IPS DF 4.7 (cell line): ENCODE data around the gene FAAH.
"Not testable (repeated sequence)": the region's sequence is repeated elsewhere in the genome, so short reads cannot be mapped to it uniquely, and the experiment has no call there.

ENCODE experiments used
- DNase-seq: peaks from one replicate; pipeline ENCODE4 v3.0.0-alpha.2; 2013; ENCODE audit warnings: low spot score; ENCODE audit errors: extremely low read depth

FAAH gene

GRCh38 chr1:46394108-46394871 lies at the start of gene FAAH:
Gene FAAH (plus strand): TSS chr1:46394317. CDS start chr1:46394349, 32 bp downstream.
- DNase-seq, result no peak

GRCh38 chr1:46344481-46344880 lies 49.6 kb upstream of the FAAH start:
- DNase-seq, result no peak

DNA sequence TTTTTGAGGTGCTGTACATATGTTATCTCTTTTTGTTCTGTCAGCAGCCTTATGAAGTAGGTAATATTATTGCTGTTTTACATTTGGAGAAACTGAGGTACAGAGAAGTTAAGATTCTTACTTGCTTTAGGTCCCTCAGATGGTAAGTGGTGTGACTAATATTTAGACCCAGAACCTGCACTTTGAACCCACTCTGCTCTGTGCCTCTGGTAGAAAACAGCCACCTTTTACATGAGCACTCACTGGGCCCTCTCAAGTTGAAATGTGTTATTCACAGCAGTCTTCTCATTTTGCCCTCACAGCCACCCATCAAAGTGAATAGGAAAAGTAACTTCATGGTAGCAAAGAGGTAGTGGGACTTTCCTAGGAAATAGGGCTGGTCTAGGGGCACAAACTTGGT lies 48.8 kb upstream of the FAAH start:
- DNase-seq, result no peak

GRCh38 chr1:46352363-46352762 lies 41.8 kb upstream of the FAAH start:
- DNase-seq, result no peak

DNA sequence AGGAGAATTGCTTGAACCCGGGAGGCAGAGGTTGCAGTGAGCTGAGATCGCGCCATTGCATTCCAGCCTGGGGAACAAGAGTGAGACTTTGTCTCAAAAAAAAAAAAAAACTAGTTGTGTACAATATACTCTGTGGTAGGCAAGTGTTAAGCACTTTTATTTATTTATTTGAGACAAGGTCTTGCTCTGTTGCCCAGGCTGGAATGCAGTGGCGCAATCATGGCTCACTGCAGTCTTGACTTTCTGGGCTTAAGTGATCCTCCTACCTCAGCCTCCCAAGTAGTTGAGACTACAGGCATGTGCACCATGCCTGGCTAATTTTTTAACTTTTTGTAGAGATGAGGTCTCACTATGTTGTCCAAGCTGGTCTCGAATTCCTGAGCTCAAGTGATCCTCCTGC lies 38.2 kb upstream of the FAAH start:
- not testable (repeated sequence) for DNase-seq

GRCh38 chr1:46362158-46362557 lies 32.0 kb upstream of the FAAH start:
- no peak for DNase-seq

- no peak for DNase-seq
Measured at GRCh38 chr1:46363121-46363520, 31.0 kb upstream of the FAAH start.

- no peak for DNase-seq
Measured at GRCh38 chr1:46364612-46365011, 29.5 kb upstream of the FAAH start.

DNA sequence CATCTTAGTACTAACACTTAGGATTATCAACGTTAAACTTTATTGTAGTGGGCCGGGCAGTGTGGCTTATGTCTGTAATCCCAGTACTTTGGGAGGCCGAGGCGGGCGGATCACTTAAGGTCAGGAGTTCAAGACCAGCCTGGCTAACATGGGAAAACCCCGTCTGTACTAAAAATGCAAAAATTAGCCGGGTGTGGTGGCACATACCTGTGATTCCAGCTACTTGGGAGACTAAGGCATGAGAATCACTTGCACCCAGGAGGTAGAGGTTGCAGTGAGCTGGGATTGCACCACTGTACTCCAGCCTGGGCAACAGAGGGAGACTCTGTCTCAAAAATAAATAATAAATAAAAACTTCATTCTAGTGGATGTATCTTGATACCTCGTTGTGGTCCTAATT lies 28.3 kb upstream of the FAAH start:
- not testable (repeated sequence) for DNase-seq

- no peak for DNase-seq
Measured at GRCh38 chr1:46367072-46367471, 27.0 kb upstream of the FAAH start.

DNA sequence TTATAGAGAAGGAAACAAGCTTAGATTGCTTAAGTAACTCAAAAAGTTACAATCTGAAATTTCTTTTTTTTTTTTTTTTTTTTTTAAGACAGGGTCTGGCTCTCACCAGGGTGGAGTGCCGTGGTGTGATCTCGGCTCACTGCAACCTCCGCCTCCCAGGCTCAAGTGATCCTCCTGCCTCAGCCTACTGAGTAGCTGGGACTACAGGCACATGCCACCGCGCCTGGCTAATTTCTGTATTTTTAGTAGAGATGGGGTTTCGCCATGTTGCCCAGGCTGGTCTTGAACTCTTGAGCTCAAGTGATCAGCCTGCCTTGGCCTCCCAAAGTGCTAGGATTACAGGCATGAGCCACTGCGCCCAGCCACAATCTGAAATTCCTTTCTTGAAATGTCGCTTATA lies 26.4 kb upstream of the FAAH start:
- not testable (repeated sequence) for DNase-seq

DNA sequence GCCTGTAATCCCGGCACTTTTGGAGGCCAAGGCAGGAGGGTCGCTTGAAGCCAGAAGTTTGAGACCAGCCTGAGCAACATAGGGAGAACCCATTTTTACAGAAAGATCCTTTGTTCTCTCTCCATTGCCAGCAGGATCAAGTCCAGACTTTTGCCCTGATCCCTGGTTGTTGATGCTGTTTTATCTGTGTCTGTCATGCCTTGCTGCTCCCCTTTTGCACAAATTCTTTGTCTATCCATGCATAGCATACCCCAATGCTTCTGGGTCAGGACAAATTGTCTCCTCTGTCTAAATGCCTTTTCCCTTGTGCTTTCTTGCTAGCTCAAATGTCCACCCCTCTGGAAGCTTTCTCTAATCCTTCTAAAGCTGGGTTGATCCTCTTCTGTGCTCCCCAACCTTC lies 25.3 kb upstream of the FAAH start:
- no peak for DNase-seq

DNA sequence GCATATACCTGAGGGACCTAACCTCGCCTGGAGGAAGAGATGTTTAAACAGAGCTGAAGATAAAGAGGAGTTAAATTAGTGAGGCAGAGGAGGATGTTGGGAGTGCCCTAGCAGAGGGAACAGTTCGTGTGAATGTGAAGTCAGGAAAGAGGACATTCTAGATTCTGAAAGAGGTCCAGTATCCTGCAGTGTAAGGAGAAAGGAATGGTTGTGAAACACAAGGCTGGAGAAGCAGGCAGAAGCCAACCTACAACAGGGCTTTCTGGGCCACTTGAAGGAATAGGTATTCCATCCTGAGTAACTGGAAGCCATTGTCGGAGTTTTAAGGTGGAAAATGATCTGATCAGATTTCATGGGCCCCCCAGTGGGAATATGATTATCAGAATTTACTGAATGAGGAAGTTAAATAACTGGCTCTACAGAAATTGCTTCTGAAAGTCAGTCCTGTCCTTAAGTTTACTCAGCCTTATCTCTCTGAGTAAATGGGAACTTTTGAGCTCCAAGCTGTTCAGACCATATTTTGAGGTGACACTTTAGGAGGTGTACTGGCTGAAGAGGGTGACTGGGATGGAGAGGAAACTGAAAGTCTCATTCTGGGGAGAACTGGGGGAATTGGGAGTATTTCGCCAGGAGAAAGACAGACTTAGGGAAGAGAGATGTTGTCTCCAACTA lies 24.4 kb upstream of the FAAH start:
- DNase-seq, result no peak

DNA sequence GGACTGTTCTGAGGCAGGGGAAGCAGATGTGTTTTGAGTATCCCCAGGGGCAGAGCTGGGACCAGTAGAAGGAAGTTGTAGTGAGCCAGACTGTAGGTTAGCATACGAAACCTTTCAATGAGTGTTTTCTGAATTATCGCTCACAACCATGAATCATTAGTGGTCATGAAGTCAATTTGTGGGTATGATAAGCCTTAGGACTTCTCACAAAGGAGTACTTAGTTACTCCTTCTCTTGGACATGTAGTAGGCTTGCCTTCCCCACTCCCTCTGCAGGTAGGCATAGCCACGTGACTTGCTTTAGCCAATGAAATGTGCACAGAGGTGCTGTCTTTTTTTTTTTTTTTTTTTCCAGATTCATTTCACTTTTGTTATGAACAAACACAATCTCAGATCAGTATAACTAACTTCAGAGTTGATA lies 23.9 kb upstream of the FAAH start:
- no peak for DNase-seq

GRCh38 chr1:46372431-46372830 lies 21.7 kb upstream of the FAAH start:
- no peak for DNase-seq

GRCh38 chr1:46379996-46380395 lies 14.1 kb upstream of the FAAH start:
- no peak for DNase-seq

DNA sequence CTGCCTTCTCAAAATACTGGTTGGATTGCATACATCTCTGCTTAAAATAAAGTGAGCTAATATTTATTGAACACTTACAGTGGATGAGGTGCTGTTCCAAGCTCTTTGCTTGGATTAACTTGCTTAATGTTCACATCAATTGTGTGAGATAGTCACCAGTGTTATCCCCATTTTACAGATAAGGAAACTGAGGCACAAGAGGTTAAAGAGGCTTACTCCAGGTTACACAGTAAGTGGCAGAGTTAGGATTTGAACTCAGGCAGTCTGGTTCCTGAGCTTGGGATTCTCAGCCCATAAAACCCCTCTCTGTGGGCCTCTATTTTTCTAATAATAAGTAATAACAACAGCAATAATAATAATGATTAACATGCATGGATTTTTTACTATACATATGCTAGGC lies 13.6 kb upstream of the FAAH start:
- DNase-seq, result no peak

DNA sequence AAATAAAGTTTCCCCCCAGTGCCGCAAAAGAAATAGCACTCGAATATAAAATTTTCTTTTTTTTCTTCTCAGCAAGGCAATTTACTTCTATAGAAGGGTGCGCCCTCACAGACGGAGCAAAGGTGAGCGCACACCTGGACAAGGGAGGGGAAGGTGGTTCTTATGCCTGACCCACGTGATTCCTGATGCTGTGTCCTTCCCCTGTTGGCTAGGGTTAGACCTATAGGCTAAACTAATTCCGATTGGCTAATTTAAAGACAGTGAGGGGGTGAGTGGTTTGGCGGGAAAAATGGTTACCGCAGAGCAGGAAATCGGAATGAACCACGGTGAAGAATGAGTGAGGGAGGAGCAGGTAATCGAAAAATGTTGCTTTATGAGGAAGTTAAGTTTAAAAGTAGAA lies 607 bp upstream of the FAAH start:
- no peak for DNase-seq

DNA sequence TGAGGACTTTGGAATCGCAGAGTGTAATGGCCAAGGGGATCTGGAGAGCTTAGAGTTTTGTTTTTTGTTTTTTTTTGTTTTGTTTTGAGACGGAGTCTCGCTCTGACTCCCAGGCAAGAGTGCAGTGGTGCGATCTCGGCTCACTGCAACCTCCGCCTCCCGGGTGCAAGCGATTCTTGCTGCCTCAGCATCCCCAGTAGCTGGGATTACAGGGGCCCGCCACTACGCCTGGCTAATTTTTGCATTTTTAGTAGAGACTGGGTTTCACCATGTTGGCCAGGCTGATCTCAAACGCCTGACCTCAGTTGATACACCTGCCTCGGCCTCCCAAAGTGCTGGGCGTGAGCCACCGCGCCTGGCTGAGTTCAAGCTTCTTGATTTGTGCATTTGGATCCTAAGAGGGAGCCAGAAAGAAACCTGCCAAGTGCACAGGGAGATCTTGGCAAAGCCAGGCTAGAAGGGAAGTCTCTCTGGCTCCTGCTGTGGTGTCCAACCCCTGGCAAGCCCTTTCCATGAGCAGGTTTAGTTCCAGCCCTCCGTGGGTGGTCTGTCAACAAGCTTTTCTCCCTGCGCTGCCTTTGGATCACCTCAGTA lies 852 bp downstream of the FAAH start:
- DNase-seq, result no peak

- DNase-seq, result no peak
Measured at GRCh38 chr1:46396441-46397398, 2.6 kb downstream of the FAAH start.

DNA sequence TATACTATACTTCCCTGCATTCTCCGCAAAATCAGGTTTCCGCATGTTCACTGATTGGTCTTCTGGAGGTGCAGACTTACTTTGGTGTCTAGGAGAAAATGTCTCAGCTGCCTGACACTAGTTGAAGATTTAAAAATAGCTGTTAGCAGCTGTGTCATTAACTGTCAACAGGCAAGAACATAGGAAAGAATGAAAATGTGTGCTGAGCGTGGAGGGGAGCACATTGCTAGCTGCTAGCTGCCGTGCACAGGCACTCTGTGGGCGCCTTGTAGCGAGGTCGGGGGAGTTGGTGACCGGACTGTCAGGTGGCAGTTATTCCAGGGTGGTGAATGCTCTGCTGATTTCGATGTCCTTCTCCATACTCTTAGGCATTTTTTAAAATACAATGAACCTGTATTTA lies 5.2 kb downstream of the FAAH start:
- DNase-seq, result no peak

- DNase-seq, result no peak
Measured at GRCh38 chr1:46400421-46400820, 6.3 kb downstream of the FAAH start.
